ENCODE data around the gene IL13.

The IL13 gene

DNA sequence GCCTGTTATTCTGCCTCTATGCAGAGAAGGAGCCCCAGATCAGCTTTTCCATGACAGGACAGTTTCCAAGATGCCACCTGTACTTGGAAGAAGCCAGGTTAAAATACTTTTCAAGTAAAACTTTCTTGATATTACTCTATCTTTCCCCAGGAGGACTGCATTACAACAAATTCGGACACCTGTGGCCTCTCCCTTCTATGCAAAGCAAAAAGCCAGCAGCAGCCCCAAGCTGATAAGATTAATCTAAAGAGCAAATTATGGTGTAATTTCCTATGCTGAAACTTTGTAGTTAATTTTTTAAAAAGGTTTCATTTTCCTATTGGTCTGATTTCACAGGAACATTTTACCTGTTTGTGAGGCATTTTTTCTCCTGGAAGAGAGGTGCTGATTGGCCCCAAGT lies 15.5 kb downstream of the IL13 start:
- DNase-seq = no peak

DNA sequence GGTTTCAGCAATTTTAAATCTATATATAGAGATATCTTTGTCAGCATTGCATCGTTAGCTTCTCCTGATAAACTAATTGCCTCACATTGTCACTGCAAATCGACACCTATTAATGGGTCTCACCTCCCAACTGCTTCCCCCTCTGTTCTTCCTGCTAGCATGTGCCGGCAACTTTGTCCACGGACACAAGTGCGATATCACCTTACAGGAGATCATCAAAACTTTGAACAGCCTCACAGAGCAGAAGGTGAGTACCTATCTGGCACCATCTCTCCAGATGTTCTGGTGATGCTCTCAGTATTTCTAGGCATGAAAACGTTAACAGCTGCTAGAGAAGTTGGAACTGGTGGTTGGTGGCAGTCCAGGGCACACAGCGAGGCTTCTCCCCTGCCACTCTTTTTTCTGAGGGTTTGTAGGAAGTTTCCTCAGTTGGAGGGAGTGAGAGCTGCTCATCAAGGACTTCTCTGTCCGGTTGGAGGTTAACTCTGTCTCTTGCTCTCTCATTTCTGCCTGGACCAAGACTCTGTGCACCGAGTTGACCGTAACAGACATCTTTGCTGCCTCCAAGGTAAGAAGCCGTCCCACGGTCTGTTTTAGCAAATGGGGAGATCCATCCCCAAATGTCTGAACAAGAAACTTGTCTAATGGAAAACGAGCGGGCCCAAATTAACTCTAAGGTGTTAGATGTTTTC lies 16.1 kb downstream of the IL13 start, which contains the start of gene IL4:
Gene IL4, plus strand, starts transcription at position 51 of the 692 bp plus-strand sequence. Its CDS starts 62 bp downstream, at position 113.
- no peak for DNase-seq

DNA sequence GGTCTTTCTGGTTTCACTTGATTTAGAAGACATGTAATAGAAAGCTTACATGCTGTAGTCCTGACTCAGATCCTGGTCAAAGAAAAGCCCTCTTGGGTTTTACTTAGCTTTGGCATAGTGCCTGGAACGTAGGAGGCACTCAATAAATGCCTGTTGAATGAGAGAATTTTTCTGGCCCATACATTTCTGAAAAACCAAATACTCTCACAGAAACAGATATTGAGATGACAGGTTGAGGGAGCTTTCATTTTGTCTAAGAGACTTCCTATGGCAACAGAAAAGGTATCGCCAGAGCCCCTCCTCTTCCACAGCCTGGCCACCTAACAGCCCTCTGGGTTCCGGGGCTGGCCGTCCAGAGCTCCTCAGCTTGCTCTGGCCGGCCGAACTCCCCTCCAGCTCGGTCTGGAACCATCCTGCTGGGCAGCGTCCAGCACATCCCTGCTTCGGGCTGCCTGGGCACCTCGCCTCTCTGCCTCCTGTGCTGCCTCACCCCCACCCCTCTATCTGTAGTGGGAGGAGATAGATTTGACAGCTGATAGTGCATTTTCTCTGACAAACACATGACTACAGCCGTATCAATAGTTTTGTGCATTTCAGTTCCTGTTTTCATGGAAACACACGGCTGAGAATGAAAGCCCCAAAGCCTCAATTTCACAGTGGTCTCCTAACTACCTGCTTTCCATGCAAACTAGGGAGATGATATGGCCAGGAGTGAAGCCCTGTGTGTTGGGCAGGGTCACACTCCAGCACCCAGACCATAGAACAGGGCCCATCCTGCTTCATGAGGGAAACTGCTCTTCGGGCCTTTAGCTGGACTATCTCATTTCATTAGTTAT lies 16.9 kb downstream of the IL13 start:
- DNase-seq = peak; percentile 90

DNA sequence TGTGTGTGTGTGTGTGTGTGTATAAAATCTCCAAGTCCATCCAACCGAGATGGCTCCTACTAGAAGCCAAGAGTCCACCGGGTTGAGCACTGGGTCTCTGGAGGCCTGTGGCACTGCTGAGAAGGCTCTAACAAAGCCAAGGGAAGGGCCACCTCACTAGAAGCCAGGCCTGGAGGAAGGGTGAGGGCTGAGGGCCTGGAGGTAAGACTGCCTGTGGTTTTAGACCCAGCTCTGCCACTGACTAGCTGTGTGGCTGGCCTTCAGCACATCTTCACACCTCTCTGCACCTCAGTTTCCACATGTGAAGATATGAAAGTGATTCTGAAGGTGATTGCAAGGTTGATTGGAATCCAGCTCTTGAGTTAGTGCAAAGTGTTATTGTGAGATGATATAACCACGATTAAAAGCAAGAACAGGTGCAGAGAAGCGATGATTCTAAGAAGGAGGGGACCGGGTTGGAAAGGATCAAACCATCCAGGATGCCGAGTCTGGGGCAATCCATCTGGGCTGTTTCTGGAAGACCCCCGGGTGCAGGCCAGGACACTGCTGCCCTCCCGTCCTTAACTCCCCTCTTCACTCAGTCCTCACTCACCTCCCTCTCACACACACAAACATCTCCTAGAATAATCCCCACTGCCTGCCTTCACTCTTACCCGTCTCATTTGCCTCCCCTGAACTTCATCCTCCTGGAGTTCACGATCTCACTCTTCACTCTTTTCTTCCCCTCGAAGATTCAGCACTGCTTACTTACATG lies 18.1 kb downstream of the IL13 start:
- DNase-seq = no peak

DNA sequence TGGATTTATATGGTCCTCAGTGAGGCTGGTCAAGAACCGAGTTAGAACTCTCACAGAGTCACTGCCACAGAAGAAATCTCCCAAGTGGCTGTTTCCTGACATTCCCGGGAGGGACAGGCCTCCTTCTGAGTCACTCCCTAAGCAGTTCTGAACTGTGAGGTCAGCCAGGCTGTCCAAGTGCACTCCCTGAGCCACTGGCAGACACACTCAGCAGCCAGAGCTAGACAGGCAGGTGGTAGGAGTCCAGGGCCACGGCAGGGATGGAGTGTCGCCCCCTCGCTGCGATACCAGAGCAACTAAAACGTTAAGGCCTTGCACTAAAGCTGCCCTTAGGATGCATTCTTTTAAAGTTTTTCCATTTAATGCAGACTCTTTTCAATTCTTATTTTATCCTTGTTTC lies 19.2 kb downstream of the IL13 start:
- peak; percentile 81 for DNase-seq

DNA sequence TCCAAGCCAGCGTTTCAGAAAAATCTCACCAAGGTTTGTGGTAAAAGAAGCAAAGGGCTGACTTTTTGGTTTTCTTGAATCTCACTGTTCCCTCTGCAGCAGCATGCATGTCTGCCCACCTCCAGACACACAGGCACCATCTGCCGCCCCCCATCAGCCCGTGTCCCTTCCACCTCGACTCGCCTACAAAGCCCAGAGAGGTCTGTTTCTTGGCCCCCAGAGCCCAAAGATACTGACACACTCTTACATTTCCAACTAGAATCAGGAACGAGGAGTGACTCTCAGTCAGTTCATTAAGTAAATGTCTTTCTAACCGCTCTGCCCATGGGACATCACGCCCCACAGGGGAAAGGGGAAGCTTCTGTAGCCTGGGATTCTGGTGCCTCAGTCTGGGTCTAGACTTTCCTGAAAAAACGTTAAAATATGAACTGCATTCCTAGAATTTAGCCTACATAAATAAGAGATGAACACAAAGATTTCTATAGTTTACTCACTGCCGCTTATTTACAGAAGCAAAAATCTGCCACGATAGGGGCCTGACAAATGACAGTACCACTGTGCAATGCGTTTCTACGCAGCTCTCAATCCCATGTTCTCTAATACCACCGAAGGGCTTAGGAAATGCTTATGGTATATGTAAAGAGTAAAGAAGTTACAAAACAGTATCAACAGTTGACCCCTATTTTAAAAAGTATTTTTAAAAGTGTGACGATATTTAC lies 19.9 kb downstream of the IL13 start:
- no peak for DNase-seq

DNA sequence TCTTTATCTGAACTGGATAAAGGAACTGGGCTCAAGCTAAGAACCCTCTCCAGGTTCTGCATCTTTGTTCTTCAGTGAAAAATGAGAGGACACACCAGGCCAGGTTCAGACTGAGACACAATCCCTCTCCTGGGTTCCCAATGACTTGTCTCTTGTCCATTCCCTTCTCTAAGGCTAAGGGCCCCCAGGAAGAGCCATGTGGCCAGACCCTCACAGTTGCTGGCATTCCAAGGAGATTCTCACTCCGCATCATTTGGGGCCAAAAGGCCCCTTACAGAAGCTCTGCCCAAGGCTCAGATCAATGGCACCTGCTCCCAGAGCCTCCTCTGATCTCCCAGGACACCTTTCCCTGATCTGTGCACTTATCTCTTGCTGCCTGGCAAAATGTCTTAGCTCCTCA lies 20.8 kb downstream of the IL13 start:
- DNase-seq = no peak

DNA sequence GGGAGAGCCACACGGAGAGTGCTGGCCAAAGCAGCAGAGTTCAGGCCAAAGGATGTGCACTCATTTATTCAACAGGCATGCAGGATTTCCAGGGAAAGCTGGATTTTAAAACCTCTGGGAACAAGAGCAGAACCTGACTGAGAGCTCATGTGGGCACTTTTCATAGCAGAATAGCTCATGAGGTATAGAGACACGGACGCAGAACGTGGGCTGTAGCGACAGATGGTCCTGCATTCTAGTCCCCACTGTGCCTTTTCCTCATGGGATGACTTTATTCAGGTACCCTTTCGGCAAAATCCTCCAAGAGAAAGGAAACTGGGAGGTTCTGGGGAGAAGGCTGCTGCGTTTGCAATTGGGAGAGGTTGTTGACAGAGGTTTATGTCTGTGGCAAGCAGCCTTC lies 21.2 kb downstream of the IL13 start:
- DNase-seq = no peak

DNA sequence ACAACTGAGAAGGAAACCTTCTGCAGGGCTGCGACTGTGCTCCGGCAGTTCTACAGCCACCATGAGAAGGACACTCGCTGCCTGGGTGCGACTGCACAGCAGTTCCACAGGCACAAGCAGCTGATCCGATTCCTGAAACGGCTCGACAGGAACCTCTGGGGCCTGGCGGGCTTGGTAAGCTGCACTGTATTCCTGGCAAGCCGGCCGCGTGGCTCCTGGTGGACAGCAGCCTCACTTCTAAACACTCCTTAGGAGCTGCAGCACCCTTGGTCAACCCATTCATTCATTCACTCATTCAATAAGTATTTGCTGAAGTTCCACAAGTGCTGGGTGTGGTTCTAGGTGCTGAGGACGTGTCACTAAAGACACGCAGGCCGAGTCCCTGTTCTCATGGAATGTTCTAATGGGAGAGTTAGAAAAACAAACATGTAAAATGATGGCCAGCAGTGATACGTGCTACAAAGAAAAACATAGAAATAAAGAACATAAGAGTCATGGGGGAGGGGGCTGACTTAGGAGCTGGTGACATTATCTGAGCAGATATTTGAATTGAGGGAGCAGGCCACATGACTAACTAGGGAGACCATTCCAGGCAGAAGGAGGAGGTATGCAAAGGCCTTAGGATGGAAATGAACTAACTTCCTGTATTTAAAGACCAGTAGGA lies 21.9 kb downstream of the IL13 start:
- DNase-seq = no peak

DNA sequence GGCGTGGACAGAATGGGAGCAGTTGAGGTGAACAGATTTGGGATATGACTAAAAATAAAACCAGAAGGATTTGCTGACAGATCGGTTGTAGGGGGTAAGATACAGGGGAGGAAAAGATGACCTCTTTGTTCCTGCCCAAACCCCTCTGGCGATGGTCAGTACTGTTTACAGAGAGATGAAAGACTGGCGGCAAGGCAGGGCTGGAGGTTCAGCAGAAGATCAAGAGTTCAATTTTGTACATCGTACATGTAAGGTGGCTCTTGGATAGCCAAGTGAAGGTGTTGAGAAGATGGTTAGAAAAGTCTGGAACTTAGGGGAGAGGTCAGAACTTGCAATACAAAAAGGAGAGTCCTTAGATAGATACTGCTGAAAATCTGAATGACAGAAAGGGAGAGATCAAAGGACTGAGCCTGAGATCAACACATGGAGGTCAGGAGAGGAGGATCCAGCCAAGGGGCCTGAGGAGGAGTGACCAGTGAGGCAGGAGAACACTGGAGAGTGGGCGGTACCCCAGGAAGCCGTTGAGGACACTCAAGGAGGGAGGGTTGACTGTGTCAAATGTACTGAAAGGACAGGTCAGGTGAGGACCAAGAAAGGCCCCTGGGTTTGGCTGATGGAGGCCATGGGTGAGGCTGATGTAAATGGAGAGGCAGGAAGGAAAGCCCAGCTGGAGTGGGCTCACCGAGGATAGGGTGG lies 23.0 kb downstream of the IL13 start:
- DNase-seq = no peak

DNA sequence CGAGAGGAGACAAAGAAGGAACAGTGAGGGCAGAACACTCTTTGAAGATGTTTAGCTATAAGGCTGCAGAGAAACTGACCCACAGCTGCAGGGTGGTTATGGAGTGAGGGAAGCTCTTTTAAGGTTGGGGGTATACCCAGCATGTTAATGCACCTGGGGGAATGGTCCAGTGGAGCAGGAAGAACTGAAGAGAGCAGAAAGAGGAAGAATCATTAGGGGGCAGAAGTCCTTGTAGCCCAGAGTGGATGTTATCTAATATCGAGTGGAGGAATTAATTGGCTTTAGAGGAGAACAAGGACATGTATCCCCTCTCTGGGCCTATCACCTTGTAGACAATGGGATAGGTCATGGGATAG lies 23.5 kb downstream of the IL13 start:
- DNase-seq = no peak

DNA sequence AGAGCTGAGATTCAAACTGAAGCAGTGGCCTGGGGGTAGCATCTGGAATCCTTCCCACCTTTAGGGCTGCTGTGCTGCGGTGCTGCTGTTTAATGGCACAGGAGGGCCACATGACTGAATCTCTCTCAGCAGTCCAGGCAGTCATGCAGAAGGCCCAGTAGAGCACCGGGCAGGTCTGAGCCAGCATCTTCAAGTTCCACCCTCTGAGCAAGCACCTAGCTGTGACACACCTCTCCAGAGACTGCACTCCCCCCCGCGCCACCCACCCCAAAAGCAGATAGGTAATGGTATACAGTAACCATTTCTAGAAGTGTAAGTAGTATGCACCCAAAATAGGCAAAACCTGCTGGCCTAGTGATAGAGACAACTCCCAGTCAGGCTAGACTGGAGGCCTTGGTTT lies 24.0 kb downstream of the IL13 start:
- DNase-seq = no peak

DNA sequence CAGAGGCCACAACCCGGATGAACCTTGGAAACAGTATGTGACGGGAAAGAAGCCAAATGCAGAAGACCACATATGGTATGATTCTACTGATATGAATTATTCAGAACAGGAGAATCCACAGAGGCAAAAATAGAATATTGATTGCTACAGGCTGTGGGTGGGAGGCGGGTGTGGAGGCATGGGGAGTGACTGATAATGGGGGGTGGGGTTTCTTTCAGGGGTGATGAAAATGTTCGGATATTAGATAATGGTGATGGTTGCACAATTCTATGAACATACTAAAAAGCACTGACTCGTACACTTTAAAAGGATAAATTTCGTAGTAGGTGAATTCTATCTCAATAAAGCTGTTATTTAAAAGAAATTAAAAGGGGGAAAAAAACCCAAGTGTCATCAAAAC lies 26.5 kb downstream of the IL13 start:
- no peak for DNase-seq

DNA sequence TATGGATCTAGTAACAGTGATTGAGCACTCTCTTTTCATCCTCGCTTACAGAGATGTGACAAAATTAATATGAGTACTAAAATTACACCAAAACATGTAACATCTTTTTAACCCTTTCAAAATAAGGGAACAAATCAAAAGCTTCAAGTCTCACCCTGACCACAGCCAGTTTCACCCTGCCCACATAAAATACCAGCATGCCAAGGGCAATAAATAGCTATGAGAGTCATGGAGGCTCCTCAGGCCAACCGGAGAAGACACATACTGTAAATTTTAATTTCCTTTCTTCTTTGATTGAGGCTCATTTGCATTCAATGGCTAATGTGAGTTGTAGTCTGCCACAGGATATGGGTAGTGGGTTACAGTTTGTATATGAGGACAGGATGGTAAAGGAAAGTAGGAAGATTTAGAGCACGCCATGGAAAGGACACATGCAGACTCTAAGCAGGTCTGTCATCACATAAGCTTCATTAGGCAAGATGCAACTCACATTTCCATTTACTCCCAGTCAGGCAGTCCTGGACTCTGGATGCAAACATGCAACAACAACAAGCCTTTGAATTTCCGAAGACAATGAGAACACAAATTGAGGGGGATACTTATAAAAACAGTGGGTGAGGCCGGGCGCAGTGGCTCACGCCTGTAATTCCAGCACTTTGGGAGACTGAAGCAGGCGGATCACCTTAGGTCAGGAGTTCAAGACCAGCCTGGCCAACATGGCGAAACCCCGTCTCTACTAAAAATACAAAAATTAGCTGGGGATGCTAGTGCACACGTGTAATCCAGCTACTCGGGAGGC lies 27.1 kb downstream of the IL13 start:
- no peak for DNase-seq

DNA sequence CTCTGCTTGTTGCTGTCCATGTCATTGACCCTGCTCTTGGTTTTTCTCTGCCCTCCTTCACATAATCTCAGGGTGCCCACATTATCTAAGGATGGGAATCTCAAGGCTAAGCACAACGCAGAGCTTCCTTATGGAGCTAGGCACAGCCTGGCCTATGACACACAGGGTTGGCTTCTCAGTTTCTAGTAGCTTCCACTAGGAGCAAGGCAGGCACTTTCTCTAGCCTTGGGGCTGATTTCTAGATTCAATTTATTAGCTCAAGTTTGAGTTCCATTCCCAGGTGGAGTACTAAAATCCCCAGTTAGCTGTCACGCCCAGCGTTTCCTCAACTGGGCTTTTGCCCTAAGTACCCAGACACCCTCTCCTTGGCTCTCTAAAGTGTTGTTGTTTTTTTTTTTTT lies 28.2 kb downstream of the IL13 start:
- no peak for DNase-seq

DNA sequence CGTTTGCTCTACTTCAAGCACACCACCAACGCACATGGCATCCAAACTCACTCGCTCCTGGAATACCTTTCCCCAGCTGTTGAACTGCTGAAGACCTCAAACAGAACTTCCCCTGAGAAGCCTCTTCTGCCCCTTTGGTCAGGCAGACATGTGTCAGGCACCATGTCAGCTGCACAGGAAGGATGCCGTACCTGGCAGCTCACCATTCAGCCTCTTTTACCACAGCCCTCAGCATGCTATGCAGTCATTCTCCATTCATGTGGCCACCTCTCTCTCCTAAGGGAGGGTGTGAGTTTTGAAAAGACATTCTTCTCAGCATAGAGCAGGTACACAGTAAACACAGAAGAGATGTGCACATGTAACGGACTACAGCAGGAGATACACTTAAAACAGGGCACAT lies 30.0 kb downstream of the IL13 start:
- DNase-seq = no peak

DNA sequence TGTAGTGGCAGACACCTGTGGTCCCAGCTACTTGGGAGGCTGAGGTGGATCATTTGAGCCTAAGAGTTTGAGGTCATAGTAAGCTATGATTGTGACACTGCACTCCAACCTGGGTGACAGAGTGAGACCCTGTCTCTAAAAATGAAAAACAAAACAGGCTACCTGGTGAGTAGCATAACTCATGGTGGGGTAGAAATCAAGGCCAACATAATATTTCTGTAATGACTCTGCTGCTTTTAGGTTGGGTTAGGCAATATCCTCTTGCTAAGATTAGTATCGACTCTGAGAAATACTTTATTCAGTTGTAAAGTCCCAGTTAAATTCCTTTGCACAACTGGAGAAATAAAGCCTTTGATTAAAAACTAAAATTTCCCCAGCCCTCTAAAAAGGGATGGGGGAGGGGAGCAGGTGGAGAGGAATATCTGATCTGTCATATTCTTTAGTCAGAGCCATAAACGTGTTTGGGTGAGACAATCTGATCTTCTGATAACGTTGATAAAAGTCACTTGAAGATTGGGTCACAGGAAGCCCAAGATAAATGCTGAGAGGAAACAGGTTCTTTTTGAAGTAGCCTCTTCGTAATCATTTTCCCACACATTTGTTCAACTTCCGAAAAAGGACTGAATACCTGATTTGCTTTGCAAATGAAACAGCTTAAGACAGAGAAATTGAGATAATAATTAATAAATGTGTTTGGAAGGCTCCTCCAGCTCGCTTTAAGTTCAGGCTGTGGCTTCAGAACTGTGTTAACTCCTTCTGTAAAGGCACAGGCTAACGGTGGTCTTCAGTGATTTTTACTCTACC lies 30.8 kb downstream of the IL13 start:
- DNase-seq = no peak

DNA sequence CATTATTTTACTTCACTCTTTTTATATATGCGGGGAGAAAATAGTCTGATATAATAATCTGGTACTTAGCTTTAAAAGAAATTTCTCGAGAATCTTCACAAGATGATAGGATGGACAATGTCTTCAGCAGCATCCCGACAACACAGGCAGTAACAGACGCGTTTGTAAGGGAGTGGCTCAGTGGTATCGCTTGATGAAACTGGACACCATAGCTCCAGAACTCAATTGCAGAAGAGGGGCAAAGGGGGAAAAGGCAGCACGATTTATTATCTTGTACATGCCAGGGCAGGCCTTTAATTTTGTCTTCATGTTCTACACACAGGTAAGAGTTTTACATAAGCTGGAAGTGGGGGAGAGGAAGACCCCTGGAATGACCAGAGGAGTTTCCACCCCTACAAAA lies 31.5 kb downstream of the IL13 start:
- DNase-seq = no peak

DNA sequence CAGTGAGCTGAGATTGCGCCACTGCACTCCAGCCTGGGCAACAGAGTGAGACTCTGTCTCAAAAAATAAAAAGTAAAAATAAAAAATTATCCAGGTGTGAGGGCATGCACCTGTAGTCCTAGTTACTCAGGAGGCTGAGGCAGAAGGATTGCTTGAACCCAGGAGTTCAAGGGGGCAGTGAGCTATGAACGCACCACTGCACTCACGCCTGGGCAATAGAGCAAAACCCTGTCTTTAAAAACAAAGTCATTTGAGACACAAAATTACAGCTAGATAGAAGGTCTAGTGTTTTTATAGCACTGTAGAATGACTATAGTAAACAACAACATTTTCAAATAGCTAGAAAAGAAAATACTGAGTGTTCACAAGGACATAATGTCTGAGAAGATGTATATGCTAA lies 32.2 kb downstream of the IL13 start:
- no peak for DNase-seq
